ENCODE measurements around the gene ECHDC3. TPM values are rescaled to one million over a fixed set of nuclear protein-coding genes. Genes with fewer than 3 reads are reported as not detected.

Gene ECHDC3
- total RNA-seq, 4 donors from 2014 or later = 138 to 577 (median 292) TPM

- TF ChIP-seq CTCF (IDR thresholded peaks at IDR 0.05) = no peak
- DNase-seq (ENCODE audit: low spot score) = no peak
- ATAC-seq (ENCODE audit: low FRiP score) = no peak
Measured at GRCh38 chr10:11776080-11776479, 33.9 kb downstream of the ECHDC3 start.

GRCh38 chr10:11781114-11781513, 38.9 kb downstream of the ECHDC3 start:
- ATAC-seq (ENCODE audit: low FRiP score) (no peak), DNase-seq (ENCODE audit: low spot score) (no peak)
- no peak for TF ChIP-seq CTCF (IDR thresholded peaks at IDR 0.05)

GRCh38 chr10:11782793-11783557, 40.8 kb downstream of the ECHDC3 start:
- DNase-seq (ENCODE audit: low spot score) (no peak), ATAC-seq (ENCODE audit: low FRiP score) (no peak)
- TF ChIP-seq CTCF (IDR thresholded peaks at IDR 0.05) = no peak

DNA sequence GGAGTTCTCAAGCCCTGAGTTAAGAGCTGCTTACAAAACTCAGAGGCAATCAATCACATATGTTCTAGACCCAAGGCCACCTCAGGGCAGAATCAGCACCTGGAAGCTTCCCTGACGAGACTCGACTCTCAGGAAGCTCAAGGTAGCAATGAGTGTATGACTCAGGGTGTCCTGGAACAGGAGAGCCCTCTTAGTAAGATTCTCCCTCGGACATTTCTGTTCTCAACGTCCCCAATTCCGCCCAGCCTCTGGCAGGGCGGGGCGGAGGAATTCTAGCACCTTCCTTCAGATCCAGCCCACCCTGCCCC, 41.3 kb downstream of the ECHDC3 start:
- TF ChIP-seq CTCF (IDR thresholded peaks at IDR 0.05) = no peak
- no peak for ATAC-seq (ENCODE audit: low FRiP score)
- no peak for DNase-seq (ENCODE audit: low spot score)

- no peak for ATAC-seq (ENCODE audit: low FRiP score)
- TF ChIP-seq CTCF (IDR thresholded peaks at IDR 0.05) = no peak
- DNase-seq (ENCODE audit: low spot score) = no peak
Measured at GRCh38 chr10:11787374-11787773, 45.2 kb downstream of the ECHDC3 start.

- TF ChIP-seq CTCF (IDR thresholded peaks at IDR 0.05) = no peak
- ATAC-seq (ENCODE audit: low FRiP score) = no peak
- no peak for DNase-seq (ENCODE audit: low spot score)
Measured at GRCh38 chr10:11787846-11788245, 45.7 kb downstream of the ECHDC3 start.

- DNase-seq (ENCODE audit: low spot score) (no peak), ATAC-seq (ENCODE audit: low FRiP score) (no peak)
- no peak for TF ChIP-seq CTCF (IDR thresholded peaks at IDR 0.05)
Measured at GRCh38 chr10:11789306-11789705, 47.1 kb downstream of the ECHDC3 start.
